ENCODE results near the gene FOXL3. TPM values are rescaled to one million over a fixed set of nuclear protein-coding genes. Genes with fewer than 3 reads are reported as not detected.

Gene FOXL3
- polyA plus RNA-seq, 2 of the 4 experiments (the other 2 are of a cell fraction): not detected

DNA sequence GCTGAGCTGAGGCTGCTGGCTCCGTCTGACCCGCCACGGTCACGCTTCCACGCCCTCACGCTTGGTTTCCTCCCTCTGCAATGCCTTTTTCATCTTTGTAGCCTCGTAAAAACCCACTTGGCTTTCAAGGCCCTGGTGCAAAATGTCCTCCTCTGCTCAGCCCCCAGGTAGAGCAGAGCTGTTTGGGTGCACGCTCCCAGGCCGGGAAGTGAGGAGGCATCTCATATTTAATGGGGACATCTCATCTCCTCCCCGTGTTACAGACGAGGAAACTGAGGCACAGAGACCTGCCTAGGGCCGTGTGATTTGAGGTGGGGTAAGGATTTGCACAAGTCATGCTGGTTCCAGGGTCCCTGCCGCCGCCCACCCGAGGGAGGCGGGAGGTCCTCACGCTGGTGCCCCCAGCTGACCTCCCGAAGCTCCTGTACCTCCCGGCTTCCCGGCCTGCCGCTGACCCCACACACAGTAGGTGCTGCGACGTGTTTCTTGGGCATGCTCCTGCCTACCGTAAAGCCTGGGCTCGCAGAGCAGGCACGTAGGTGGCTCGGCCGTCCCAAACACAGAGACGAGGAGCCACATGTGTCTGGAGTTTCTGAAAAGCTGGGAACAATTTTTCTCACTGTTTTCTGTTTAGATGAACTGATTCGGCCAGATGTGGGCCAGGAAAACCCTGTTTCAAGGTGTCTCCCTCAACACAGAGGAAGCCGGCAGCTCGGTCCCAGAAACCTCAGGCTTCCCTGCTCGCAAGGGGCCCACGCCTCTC, 11.5 kb downstream of the FOXL3 start:
- H3K4me2 ChIP-seq: no peak overlapping the region
- no peak overlapping the region for H3K27ac ChIP-seq
- FAIRE-seq: no peak
- no peaks in the 10 kb centered on the region for H3K4me1 ChIP-seq
- DNase-seq (ENCODE audit: low read depth in 1 of 2, low spot score in 1 of 2): no peak
- 73% methylated on average over 28 of the region's 34 CpGs for WGBS (ENCODE audit: missing lambda C conversion rate)
- CTCF ChIA-PET: interaction anchor here (0.9 kb wide), 1 partner anchor 20 kb away, joined by 3 read pairs; no protein-coding TSS in a partner anchor
- H3K9me3 ChIP-seq: no peaks in the 10 kb centered on the region
- no peak overlapping the region for H3K4me3 ChIP-seq
- TF ChIP-seq HOXB5 (CRISPR knock-in tag; IDR thresholded peaks at IDR 0.05): no peak
- TF ChIP-seq HOXB13 (CRISPR knock-in tag; IDR thresholded peaks at IDR 0.05; ENCODE audit: low read depth): no peak
- TF ChIP-seq RCOR1 (IDR thresholded peaks at IDR 0.05; ENCODE audit: low read depth, low read length): no peak
- no peak for TF ChIP-seq RARB (CRISPR knock-in tag; IDR thresholded peaks at IDR 0.05)
- no peak for TF ChIP-seq PHF8 (IDR thresholded peaks at IDR 0.05; ENCODE audit: borderline replicate concordance, low read depth)
- TF ChIP-seq MAZ (IDR thresholded peaks at IDR 0.05; ENCODE audit: borderline replicate concordance, low read depth, low read length): no peak
- TF ChIP-seq, protein P1, sequence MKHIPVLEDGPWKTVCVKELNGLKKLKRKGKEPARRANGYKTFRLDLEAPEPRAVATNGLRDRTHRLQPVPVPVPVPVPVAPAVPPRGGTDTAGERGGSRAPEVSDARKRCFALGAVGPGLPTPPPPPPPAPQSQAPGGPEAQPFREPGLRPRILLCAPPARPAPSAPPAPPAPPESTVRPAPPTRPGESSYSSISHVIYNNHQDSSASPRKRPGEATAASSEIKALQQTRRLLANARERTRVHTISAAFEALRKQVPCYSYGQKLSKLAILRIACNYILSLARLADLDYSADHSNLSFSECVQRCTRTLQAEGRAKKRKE (CRISPR knock-in tag; IDR thresholded peaks at IDR 0.05; ENCODE audit: low read depth): no peak
- no peak for TF ChIP-seq GATA3 (IDR thresholded peaks at IDR 0.05; ENCODE audit: borderline replicate concordance)
- no peak for TF ChIP-seq RNF2 (IDR thresholded peaks at IDR 0.05; ENCODE audit: borderline replicate concordance, low read depth)
- no peak for TF ChIP-seq FOXS1 (CRISPR knock-in tag; IDR thresholded peaks at IDR 0.05)
- TF ChIP-seq, protein P2, sequence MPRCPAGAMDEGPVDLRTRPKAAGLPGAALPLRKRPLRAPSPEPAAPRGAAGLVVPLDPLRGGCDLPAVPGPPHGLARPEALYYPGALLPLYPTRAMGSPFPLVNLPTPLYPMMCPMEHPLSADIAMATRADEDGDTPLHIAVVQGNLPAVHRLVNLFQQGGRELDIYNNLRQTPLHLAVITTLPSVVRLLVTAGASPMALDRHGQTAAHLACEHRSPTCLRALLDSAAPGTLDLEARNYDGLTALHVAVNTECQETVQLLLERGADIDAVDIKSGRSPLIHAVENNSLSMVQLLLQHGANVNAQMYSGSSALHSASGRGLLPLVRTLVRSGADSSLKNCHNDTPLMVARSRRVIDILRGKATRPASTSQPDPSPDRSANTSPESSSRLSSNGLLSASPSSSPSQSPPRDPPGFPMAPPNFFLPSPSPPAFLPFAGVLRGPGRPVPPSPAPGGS (IDR thresholded peaks at IDR 0.05): no peak
- TF ChIP-seq, protein P3, sequence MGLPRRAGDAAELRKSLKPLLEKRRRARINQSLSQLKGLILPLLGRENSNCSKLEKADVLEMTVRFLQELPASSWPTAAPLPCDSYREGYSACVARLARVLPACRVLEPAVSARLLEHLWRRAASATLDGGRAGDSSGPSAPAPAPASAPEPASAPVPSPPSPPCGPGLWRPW (IDR thresholded peaks at IDR 0.05): no peak
- no peak for TF ChIP-seq NPAS2 (CRISPR knock-in tag; IDR thresholded peaks at IDR 0.05; ENCODE audit: borderline replicate concordance)
- TF ChIP-seq, protein P4, sequence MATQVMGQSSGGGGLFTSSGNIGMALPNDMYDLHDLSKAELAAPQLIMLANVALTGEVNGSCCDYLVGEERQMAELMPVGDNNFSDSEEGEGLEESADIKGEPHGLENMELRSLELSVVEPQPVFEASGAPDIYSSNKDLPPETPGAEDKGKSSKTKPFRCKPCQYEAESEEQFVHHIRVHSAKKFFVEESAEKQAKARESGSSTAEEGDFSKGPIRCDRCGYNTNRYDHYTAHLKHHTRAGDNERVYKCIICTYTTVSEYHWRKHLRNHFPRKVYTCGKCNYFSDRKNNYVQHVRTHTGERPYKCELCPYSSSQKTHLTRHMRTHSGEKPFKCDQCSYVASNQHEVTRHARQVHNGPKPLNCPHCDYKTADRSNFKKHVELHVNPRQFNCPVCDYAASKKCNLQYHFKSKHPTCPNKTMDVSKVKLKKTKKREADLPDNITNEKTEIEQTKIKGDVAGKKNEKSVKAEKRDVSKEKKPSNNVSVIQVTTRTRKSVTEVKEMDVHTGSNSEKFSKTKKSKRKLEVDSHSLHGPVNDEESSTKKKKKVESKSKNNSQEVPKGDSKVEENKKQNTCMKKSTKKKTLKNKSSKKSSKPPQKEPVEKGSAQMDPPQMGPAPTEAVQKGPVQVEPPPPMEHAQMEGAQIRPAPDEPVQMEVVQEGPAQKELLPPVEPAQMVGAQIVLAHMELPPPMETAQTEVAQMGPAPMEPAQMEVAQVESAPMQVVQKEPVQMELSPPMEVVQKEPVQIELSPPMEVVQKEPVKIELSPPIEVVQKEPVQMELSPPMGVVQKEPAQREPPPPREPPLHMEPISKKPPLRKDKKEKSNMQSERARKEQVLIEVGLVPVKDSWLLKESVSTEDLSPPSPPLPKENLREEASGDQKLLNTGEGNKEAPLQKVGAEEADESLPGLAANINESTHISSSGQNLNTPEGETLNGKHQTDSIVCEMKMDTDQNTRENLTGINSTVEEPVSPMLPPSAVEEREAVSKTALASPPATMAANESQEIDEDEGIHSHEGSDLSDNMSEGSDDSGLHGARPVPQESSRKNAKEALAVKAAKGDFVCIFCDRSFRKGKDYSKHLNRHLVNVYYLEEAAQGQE (IDR thresholded peaks at IDR 0.05): no peak
- TF ChIP-seq FOSB (CRISPR knock-in tag; IDR thresholded peaks at IDR 0.05): no peak
- TF ChIP-seq CBX8 (IDR thresholded peaks at IDR 0.05): no peak
- TF ChIP-seq, protein P5, sequence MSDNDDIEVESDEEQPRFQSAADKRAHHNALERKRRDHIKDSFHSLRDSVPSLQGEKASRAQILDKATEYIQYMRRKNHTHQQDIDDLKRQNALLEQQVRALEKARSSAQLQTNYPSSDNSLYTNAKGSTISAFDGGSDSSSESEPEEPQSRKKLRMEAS (IDR thresholded peaks at IDR 0.05): no peak
- TF ChIP-seq, protein P6, sequence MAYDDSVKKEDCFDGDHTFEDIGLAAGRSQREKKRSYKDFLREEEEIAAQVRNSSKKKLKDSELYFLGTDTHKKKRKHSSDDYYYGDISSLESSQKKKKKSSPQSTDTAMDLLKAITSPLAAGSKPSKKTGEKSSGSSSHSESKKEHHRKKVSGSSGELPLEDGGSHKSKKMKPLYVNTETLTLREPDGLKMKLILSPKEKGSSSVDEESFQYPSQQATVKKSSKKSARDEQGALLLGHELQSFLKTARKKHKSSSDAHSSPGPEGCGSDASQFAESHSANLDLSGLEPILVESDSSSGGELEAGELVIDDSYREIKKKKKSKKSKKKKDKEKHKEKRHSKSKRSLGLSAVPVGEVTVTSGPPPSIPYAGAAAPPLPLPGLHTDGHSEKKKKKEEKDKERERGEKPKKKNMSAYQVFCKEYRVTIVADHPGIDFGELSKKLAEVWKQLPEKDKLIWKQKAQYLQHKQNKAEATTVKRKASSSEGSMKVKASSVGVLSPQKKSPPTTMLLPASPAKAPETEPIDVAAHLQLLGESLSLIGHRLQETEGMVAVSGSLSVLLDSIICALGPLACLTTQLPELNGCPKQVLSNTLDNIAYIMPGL (CRISPR knock-in tag; IDR thresholded peaks at IDR 0.05; ENCODE audit: borderline replicate concordance): no peak
- no peak for TF ChIP-seq ZNF302 (CRISPR knock-in tag; IDR thresholded peaks at IDR 0.05)
- TF ChIP-seq ZSCAN20 (CRISPR knock-in tag; IDR thresholded peaks at IDR 0.05): no peak
- ATAC-seq: no peak
- POLR2A ChIA-PET: no interaction called here

All from A549 (cell line).